Vagina (tissue), 2 donors: ENCODE data around the gene RAB3IL1.

Experiments
- CTCF ChIP-seq, 3 experiments: fragments of 450-650 bp in 2 of 3; fragments of 200-600 bp in 1 of 3; sonication (generic) in 1 of 3; IDR thresholded peaks; one replicate each; pipeline ENCODE4 v1.5.1; 2017 to 2019; ENCODE audit warnings: antibody characterized with exemption in 3 of 3, mild to moderate bottlenecking in 2 of 3, moderate library complexity in 2 of 3
- POLR2A ChIP-seq, 2 donors: fragments of 450-650 bp; IDR thresholded peaks; one replicate each; pipeline ENCODE4 v1.6.1; 2017; ENCODE audit warnings: antibody characterized with exemption in 2 of 2, mild to moderate bottlenecking in 2 of 2, moderate library complexity in 2 of 2

GRCh38 chr11:61879152-61879551, 38.2 kb downstream of the RAB3IL1 start:
- no peak for TF ChIP-seq CTCF (IDR thresholded peaks at IDR 0.05)
- TF ChIP-seq POLR2A (IDR thresholded peaks at IDR 0.05), result no peak
